RWPE1 (cell line): ENCODE data around the gene P2RY6.
"Not testable (repeated sequence)": the region's sequence is repeated elsewhere in the genome, so short reads cannot be mapped to it uniquely, and the experiment has no call there.

Source experiments
- CTCF ChIA-PET: fragments of 350-600 bp; sonication (Branson Sonifier 250); formaldehyde crosslinking; extraction: SDS; loops from one replicate; lab custom pipeline; 2021; lab: Yijun Ruan, JAX
- POLR2A ChIA-PET: fragments of 400-600 bp; formaldehyde crosslinking; extraction: SDS; loops from one replicate; lab custom pipeline; 2020; ENCODE audit warnings: antibody characterized with exemption; ENCODE audit not compliant: low non-redundant PET; lab: Yijun Ruan, JAX
- DNase-seq: peaks from one replicate; pipeline ENCODE4 v3.0.0; 2012; ENCODE audit warnings: low spot score
- H3K27ac ChIP-seq: fragments of 450-650 bp; 2 replicates; pipeline ENCODE4 v1.5.1; 2017
- CTCF ChIP-seq: fragments of 450-650 bp; conservative IDR thresholded peaks from 2 replicates; pipeline ENCODE4 v1.5.1; 2017; ENCODE audit warnings: low read depth, mild to moderate bottlenecking

P2RY6 gene

GRCh38 chr11:73270016-73270854 lies 1.9 kb upstream of the P2RY6 start:
- POLR2A ChIA-PET: interaction anchor here (0.5 kb wide), 1 partner anchor 30 kb away, joined by 4 read pairs; no protein-coding TSS in a partner anchor
- H3K27ac ChIP-seq: no peak overlapping the region
- CTCF ChIA-PET: interaction anchor here (0.6 to 0.7 kb wide), 2 partner anchors 89 to 105 kb away, joined by 3 to 4 read pairs; no protein-coding TSS in a partner anchor
- no peak for DNase-seq
- no peak for TF ChIP-seq CTCF

GRCh38 chr11:73270855-73271477 lies 1.2 kb upstream of the P2RY6 start:
- ChIA-PET CTCF (no interaction called here), POLR2A (interaction anchor here (0.5 kb wide), 1 partner anchor 29 kb away, joined by 4 read pairs; no protein-coding TSS in a partner anchor)
- no peak for DNase-seq
- H3K27ac ChIP-seq: no peak overlapping the region
- TF ChIP-seq CTCF: no peak

DNA sequence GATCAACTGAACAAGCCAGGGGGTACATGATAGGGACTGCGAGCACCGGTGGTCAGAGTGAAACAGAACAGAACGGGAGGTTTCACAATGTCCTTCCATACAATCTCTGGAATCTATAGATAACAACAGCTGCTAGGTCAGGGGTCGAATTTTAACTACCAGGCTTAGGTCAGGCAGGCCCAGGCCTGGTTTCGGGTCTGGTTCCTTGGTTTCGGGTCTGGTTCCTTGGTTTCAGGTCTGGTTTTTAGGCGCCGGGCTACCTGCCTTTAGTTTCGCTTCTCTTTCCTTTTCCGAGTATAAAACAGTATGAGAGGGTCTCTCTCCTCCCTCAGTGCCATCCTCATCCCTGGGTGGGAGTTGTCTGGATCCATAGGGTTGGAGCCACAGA lies 666 bp upstream of the P2RY6 start:
- H3K27ac ChIP-seq, CTCF ChIA-PET, DNase-seq, POLR2A ChIA-PET: not testable (repeated sequence)

DNA sequence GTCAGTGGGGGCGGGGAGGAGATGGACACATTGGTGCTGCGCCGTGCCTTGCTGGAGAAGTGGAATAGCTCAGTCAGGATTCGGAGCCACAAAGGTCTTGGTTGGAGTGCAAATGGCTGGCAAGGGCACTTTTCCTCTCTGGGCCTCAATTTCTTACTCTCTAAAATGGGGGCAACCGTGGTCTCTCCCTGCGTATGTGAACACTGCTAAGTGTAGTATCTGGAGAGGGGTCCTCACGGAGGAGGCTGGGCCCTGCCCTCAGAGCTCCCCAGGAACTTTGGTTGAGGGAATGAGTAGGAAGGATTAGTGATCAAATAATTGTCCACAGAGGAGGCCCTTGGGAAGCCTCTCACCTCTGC lies 521 bp downstream of the P2RY6 start:
- ChIA-PET POLR2A (no interaction called here), CTCF (interaction anchor here (0.7 to 1.2 kb wide), 2 partner anchors 22 to 961 kb away, joined by 3 to 5 read pairs; no protein-coding TSS in a partner anchor)
- H3K27ac ChIP-seq: no peak overlapping the region
- no peak for DNase-seq
- TF ChIP-seq CTCF: no peak

- ChIA-PET CTCF (interaction anchor here (0.9 to 1.2 kb wide), 2 partner anchors 22 to 95 kb away, joined by 3 to 4 read pairs; no protein-coding TSS in a partner anchor), POLR2A (no interaction called here)
- no peak overlapping the region for H3K27ac ChIP-seq
- no peak for TF ChIP-seq CTCF
- no peak for DNase-seq
Observed at GRCh38 chr11:73273222-73273895, 1.2 kb downstream of the P2RY6 start.

DNA sequence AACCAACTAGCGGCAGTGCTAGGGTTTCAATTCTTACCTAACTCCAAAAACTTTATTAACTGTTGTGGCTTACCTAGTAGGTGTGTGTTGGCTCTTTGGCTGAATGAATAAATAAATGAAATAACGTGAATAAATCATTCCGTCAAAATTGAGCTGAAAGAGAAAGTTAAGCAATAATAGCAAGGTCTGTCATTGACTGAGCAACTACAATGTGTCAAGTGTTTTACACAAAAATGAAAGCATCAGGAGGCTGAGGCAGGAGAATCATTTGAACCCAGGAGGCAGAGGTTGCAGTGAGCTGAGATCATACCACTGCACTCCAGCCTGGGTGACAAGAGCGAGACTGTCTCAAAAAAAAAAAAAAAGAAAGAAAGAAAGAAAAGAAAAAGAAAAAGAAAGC lies 2.1 kb downstream of the P2RY6 start:
- DNase-seq, H3K27ac ChIP-seq, POLR2A ChIA-PET: not testable (repeated sequence)
- CTCF ChIA-PET: interaction anchor here (0.7 to 0.9 kb wide), 3 partner anchors 54 to 96 kb away, joined by 4 to 11 read pairs (median 5); no protein-coding TSS in a partner anchor

GRCh38 chr11:73274722-73275380 lies 2.7 kb downstream of the P2RY6 start:
- POLR2A ChIA-PET: no interaction called here
- H3K27ac ChIP-seq: no peak overlapping the region

More at GRCh38 chr11:73274722-73275380, 2.7 kb downstream of the P2RY6 start:
- CTCF ChIA-PET: interaction anchor here (0.7 to 0.9 kb wide), 3 partner anchors 15 to 80 kb away, joined by 4 to 11 read pairs (median 5); no protein-coding TSS in a partner anchor
- DNase-seq: no peak
- no peak for TF ChIP-seq CTCF
